Lung microvascular endothelial cell (primary cell): ENCODE data around the gene LMO2. TPM values are rescaled to one million over a fixed set of nuclear protein-coding genes. Genes with fewer than 3 reads are reported as not detected.

Experiments used
- DNase-seq, 2 donors: peaks; one replicate each; pipeline versions ENCODE4 v3.0.0 to v3.0.0-alpha.2; 2010; ENCODE audit warnings: low read depth in 2 of 2
- total RNA-seq: library from RNA; depleted of rRNA; stranded (reverse); fragments of >200 nt; gene quantifications from 2 replicates; pipeline ENCODE4 v1.2.1, GENCODE V29; 2014

LMO2 gene
- total RNA-seq, 1 donor from 2014 or later: 78.4 TPM

- no peak for DNase-seq
These were observed 2.0 kb downstream of the LMO2 start for GRCh38 chr11:33889821-33890378.

GRCh38 chr11:33889296-33889695, 2.6 kb downstream of the LMO2 start:
- DNase-seq: no peak

DNA sequence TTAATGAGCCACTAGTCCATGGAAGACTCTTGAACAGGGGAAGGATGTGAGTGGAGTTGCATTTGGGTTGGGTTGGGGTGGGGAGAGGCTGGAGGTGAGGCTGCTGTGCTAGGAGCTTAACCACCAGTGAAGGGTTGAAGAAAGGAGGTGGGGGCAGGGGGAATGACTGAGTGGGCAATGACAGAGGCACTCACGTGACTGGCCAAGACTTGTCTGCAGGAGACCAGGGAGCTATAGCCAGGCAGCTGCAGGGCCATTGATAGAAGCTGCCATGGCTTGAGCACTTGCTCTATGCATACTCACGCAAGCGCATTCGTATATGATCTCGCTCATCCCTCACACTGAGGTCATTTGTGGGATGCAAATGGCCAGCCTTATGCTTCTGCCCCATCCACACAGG, 4.0 kb downstream of the LMO2 start:
- no peak for DNase-seq

- no peak for DNase-seq
These were observed 6.4 kb downstream of the LMO2 start for GRCh38 chr11:33885338-33886005.

DNA sequence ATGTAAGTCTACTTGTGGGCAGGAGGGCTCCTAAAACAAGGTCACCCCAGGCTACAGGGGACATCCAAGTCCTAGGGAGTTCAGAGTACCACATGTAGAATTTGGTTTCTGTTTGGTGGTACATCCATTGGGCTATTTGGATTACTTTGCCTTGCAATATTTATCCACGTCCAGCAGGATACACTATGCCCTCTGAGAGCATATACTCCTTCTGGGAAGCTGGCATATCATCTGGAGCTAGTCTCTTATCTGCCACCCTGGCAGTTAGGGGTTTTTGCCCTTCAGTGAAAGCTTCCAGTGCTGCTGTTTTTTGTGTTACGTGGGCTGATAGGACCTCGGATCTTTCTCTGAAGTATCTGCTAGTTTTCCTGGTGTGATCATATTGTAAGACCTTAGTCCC, 7.3 kb downstream of the LMO2 start:
- DNase-seq: no peak

GRCh38 chr11:33884035-33884434, 7.8 kb downstream of the LMO2 start:
- no peak for DNase-seq

GRCh38 chr11:33881651-33882503, 10.0 kb downstream of the LMO2 start:
- no peak for DNase-seq

GRCh38 chr11:33880979-33881378, 10.9 kb downstream of the LMO2 start:
- no peak for DNase-seq

DNA sequence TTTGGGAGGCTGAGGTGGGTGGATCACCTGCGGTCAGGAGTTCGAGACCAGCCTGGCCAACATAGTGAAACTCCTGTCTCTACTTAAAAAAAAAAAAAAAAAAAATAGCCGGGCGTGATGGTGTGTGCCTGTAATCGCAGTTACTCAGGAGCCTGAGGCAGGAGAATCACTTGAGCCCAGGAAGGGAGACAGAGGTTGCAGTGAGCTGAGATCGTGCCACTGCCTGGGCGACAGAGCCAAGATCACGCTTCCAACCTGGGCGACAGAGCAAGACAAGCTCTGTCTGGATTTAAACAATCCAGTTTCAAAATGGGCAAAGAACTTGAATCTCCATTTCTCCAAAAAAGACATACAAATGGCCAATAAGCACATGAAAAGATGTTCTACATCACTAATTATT, 12.5 kb downstream of the LMO2 start:
- no peak for DNase-seq

GRCh38 chr11:33877038-33877437, 14.8 kb downstream of the LMO2 start:
- DNase-seq: no peak

DNA sequence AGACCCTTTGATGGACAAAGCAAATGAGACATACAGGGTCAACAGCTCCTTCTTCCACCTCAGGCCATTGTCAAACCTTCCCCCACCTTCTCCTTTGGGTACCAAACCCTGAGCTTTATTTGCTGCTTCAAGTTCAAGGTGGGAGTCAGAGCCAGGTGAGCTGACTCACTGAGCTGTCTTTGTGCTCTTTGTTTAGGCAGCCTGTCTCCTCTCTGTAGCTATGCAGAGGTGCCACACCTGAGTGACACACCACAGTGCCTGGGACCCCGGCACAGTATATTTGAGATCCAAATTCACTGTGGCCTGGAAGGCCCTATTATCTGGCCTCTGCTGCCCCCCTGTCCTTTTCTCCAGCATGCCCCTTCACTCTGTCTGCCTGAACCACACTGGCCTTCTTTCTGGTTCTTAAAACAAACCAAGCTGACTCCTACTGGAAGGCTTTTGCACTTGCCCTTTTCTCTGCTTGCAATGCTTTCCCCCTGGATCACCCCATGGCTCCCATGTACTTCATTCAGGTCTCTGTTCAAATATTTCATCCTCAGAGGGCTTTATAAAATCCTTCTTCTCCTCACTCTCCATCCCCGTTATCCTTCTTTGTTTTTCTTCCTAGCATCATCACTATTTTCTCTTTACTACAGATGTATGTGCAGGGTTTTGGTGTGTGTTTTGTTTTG, 16.1 kb downstream of the LMO2 start:
- no peak for DNase-seq

DNA sequence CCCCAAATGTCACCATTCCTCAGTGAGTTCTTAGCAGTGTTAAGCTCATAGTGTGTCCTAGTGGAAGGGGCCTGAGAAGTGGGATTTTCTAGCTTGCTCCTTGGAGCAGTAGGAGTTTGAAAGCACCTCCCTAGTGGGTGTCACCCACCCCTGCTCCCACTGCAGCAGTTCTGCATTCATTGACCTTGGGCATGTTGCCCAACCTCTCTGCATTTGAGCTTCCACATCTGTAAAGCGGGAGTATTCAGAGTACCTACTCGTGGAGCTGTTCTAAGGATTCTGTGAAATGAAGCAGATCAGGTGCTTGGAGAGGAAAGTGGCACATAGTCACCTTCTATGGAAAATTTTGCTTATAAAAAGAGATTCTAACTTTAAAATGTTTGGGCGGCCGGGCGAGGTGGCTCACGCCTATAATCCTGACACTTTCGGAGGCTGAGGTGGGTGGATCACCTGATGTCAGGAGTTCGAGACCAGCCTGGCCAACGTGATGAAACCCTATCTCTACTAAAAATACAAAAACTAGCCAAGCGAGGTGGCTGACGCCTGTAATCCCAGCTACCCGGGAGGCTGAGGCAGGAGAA, 16.9 kb downstream of the LMO2 start:
- DNase-seq: no peak

DNA sequence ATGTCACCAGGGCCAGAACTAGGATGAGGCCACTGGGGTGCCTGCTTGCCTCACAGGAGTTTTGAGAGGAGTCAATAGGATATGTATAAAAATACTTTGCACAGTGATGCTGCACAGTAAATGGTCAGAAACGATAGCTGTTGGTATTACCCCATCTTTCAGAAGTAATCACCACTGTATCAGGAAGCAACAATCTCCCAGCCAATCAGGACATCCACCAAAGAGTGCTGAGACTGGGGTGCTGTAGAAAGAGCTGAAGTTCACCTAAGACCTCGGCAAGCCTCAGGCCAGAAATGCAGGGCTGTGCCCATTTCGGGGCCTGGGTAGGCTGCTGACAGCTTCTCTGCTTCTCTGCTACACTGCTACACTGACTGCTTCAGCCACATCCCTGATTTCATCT, 17.4 kb downstream of the LMO2 start:
- DNase-seq: no peak

- DNase-seq: peak; percentile 76 to 87
These were observed 22.1 kb downstream of the LMO2 start for GRCh38 chr11:33869481-33870422.

DNA sequence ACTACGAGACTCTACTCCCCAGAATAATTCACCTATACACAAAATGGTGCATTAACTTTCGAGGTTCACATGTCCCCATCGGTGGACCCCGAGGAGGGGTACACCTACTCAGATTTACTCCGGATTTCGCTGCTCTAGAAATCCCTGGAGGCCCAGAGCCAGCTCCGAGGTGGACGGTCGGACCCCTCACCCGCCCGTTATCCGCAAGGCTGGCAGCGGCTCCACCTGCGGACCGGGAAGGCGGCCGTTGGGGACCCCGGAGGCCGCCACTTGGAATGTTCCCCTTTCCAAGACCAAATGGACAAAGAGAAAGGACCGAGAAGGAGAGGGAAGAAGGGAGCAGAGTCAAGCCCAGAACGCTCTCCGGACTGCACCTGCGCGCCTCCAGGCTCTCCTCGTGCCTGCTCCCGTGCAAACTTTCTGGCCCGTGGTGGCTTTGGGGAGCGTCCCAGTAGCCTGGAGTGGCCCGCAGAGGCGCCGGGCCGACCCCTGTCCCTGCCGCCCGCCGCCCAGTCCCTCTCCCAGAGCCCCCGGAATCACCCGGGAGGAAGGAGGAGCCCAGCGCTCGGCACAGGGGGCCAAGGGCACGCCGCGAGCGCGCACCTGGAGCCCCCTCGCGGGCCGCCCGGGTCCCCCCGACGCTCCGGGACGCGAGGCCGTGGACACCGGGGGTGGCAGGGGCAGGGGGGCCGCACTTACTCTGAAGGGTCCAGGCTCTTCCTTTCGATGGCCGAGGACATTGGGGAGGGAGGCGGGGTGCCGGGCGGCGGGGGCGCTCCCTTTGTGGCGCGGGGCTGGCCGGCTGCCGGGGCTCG, 23.0 kb downstream of the LMO2 start:
- peak in 1 of 2 donors; percentile 26 for DNase-seq

GRCh38 chr11:33867996-33868646, 23.8 kb downstream of the LMO2 start:
- DNase-seq: no peak

DNA sequence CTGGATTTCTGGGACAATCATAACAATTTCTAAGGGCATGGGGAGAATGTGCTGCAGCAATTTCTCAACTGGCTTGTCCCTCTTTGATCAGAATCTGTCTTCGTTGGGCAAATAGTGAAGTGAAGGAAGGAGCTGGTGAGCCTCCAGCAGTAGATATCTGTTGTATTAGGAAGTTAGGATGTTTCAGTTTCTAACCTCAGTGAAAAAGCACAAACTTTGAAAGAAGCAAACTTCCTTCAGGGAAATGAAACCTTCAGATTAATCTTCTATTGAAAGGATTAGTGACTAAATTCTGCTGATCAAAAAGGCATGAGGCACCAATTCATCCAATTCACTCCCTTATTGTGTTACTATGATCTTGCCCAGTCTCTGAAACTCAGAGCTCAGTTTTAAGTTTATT, 24.3 kb downstream of the LMO2 start:
- DNase-seq: no peak

DNA sequence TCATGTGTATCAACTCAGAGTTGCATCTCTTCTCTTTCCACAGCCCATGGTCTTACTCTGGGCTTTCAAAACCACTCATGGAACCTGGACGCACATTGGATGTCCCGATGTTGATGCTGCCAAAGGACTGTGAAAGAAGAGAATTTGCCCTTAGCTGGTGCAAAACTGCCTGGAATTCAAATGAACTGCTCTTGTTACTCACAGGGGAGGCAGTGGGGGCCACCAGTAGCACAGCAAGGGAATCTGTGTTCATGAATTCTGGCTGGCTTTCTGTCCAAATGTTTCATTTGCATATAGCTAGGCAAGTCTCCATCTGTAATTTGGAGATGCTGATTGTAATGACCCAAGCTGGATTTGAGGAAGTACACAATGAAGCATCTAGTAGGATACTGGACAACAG, 24.9 kb downstream of the LMO2 start:
- no peak for DNase-seq

- no peak for DNase-seq
These were observed 27.4 kb downstream of the LMO2 start for GRCh38 chr11:33864479-33864878.
